NB4 (cell line): ENCODE data around the gene CAST.

Experiments
- DNase-seq: peaks from one replicate; pipeline ENCODE4 v3.0.0; 2010; ENCODE audit warnings: low read depth
- H3K4me3 ChIP-seq: one replicate; pipeline ENCODE4 v1.5.1; 2011; ENCODE audit warnings: mild to moderate bottlenecking, low read depth, low read length, moderate library complexity
- CTCF ChIP-seq: IDR thresholded peaks from one replicate; pipeline ENCODE4 v1.5.1; 2012; ENCODE audit warnings: low read depth, low read length
- MAX ChIP-seq: IDR thresholded peaks from 2 replicates; pipeline ENCODE4 v1.6.1; 2011; ENCODE audit warnings: low read depth, low read length
- MYC ChIP-seq: IDR thresholded peaks from 2 replicates; pipeline ENCODE4 v1.6.1; 2011; ENCODE audit warnings: low read depth, low read length
- POLR2A ChIP-seq: IDR thresholded peaks from 2 replicates; pipeline ENCODE4 v1.6.1; 2011; ENCODE audit warnings: mild to moderate bottlenecking; ENCODE audit not compliant: insufficient read length; ENCODE audit errors: extremely low read depth

The CAST gene

GRCh38 chr5:96822686-96823459 lies 160.7 kb downstream of the CAST start:
- no peak overlapping the region for H3K4me3 ChIP-seq
- TF ChIP-seq MYC, result no peak
- no peak for TF ChIP-seq POLR2A
- no peak for TF ChIP-seq MAX
- TF ChIP-seq CTCF, result no peak
- DNase-seq, result no peak

DNA sequence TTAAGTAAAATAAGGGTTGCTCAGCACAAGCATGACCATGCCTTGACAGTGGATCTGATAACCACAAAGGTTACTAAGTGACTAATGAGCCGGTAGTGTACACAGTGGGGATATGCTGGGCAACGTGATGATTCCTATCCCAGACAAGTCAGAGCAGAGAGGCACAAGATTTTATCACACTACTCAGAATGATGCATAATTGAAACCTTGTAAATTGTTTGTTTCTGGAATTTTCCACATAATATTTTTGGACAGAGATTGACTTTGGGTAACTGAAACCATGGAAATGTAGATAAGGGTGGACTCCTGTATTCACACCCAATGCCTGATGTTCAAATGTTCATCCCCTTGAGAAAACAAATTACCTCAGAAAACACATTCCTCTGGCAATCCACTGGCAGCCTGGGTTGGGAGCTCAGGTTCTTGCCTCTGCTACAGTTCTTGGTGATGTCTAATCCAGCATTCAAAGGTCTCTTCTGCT lies 161.8 kb downstream of the CAST start:
- DNase-seq, result no peak
- TF ChIP-seq MYC (no peak), CTCF (no peak), MAX (no peak), POLR2A (no peak)
- no peak overlapping the region for H3K4me3 ChIP-seq
